GM06990 (cell line): ENCODE data around the gene SECISBP2.

Experiments
- DNase-seq: peaks from one replicate; pipeline ENCODE4 v3.0.0-alpha.2; 2011; ENCODE audit not compliant: insufficient read length; ENCODE audit errors: extremely low read depth
- H3K27me3 ChIP-seq: replicated peaks from 2 replicates; pipeline ENCODE4 v1.6.0; 2011; ENCODE audit warnings: low read length; ENCODE audit not compliant: control insufficient read depth, insufficient read depth
- H3K36me3 ChIP-seq: 2 replicates; pipeline ENCODE4 v1.5.1; 2011; ENCODE audit warnings: low read length; ENCODE audit not compliant: control insufficient read depth, insufficient read depth
- H3K4me3 ChIP-seq: replicated peaks from 2 replicates; pipeline ENCODE4 v1.5.1; 2011; ENCODE audit warnings: low read depth, mild to moderate bottlenecking, control low read depth, low read length
- CTCF ChIP-seq: IDR thresholded peaks from 2 replicates; pipeline ENCODE4 v1.5.1; 2011; ENCODE audit warnings: low read length, control low read depth, mild to moderate bottlenecking, inconsistent platforms; ENCODE audit not compliant: insufficient read depth, poor library complexity, severe bottlenecking

SECISBP2 gene

GRCh38 chr9:89359751-89360261, 41.5 kb downstream of the SECISBP2 start:
- TF ChIP-seq CTCF, result no peak
- no peak overlapping the region for H3K4me3 ChIP-seq
- DNase-seq, result no peak
- no peaks in the 10 kb centered on the region for H3K27me3 ChIP-seq
- H3K36me3 ChIP-seq, result peaks cover 35% of the 10 kb centered on the region

GRCh38 chr9:89360465-89360864, 42.2 kb downstream of the SECISBP2 start:
- no peak for TF ChIP-seq CTCF
- no peak for DNase-seq
- H3K27me3 ChIP-seq, result no peaks in the 10 kb centered on the region
- no peak overlapping the region for H3K4me3 ChIP-seq
- peaks cover 35% of the 10 kb centered on the region for H3K36me3 ChIP-seq

- no peak for DNase-seq
- TF ChIP-seq CTCF, result no peak
- Histone ChIP-seq H3K4me3 (no peak overlapping the region), H3K36me3 (peaks cover 35% of the 10 kb centered on the region), H3K27me3 (no peaks in the 10 kb centered on the region)
Measured at GRCh38 chr9:89361031-89361430, 42.7 kb downstream of the SECISBP2 start.

GRCh38 chr9:89361816-89362646, 43.7 kb downstream of the SECISBP2 start:
- no peak for TF ChIP-seq CTCF
- Histone ChIP-seq H3K4me3 (no peak overlapping the region), H3K27me3 (no peaks in the 10 kb centered on the region), H3K36me3 (peaks cover 35% of the 10 kb centered on the region)
- no peak for DNase-seq

- no peaks in the 10 kb centered on the region for H3K27me3 ChIP-seq
- H3K36me3 ChIP-seq, result peaks cover 31% of the 10 kb centered on the region
- no peak for DNase-seq
- no peak overlapping the region for H3K4me3 ChIP-seq
- TF ChIP-seq CTCF, result no peak
Measured at GRCh38 chr9:89362647-89363310, 44.5 kb downstream of the SECISBP2 start.
